H54 (cell line): ENCODE results near the gene SP100.

ENCODE experiments used
- DNase-seq: peaks from one replicate; pipeline ENCODE4 v3.0.0; 2011; ENCODE audit warnings: low spot score, mixed read lengths; ENCODE audit not compliant: insufficient read length
- FAIRE-seq: peaks from 3 replicates; lab custom pipeline; 2011; peaks lifted over from hg19 to GRCh38; lab: Jason Lieb, UNC
- POLR2A ChIP-seq: IDR thresholded peaks from 2 replicates; pipeline ENCODE4 v1.6.1; 2011; ENCODE audit warnings: low read depth, mild to moderate bottlenecking, low read length

SP100 gene

GRCh38 chr2:230575642-230576324 is 159.8 kb downstream of the SP100 start:
- DNase-seq (no peak), FAIRE-seq (no peak)
- TF ChIP-seq POLR2A: no peak

- no peak for TF ChIP-seq POLR2A
- FAIRE-seq: no peak
These were observed 161.1 kb downstream of the SP100 start for GRCh38 chr2:230577114-230577513.

GRCh38 chr2:230578106-230578505 is 162.1 kb downstream of the SP100 start:
- no peak for TF ChIP-seq POLR2A
- no peak for DNase-seq
- no peak for FAIRE-seq

More at GRCh38 chr2:230577114-230577513, 161.1 kb downstream of the SP100 start:
- DNase-seq: no peak

GRCh38 chr2:230582851-230583283 is 166.9 kb downstream of the SP100 start:
- peak; percentile 30 for DNase-seq
- no peak for FAIRE-seq
- TF ChIP-seq POLR2A: no peak

- FAIRE-seq (no peak), DNase-seq (no peak)
- no peak for TF ChIP-seq POLR2A
These were observed 167.6 kb downstream of the SP100 start for GRCh38 chr2:230583581-230583980.

- FAIRE-seq (no peak), DNase-seq (no peak)
- TF ChIP-seq POLR2A: no peak
These were observed 170.5 kb downstream of the SP100 start for GRCh38 chr2:230586328-230586982.

- DNase-seq (no peak), FAIRE-seq (no peak)
These were observed 173.0 kb downstream of the SP100 start for GRCh38 chr2:230589025-230589424.

GRCh38 chr2:230589497-230590015 is 173.6 kb downstream of the SP100 start:
- DNase-seq: no peak
- FAIRE-seq: no peak

More at GRCh38 chr2:230589025-230589424, 173.0 kb downstream of the SP100 start:
- TF ChIP-seq POLR2A: no peak

GRCh38 chr2:230590333-230590732 is 174.3 kb downstream of the SP100 start:
- no peak for FAIRE-seq
- no peak for TF ChIP-seq POLR2A
- no peak for DNase-seq

More at GRCh38 chr2:230589497-230590015, 173.6 kb downstream of the SP100 start:
- TF ChIP-seq POLR2A: no peak

GRCh38 chr2:230591850-230592249 is 175.8 kb downstream of the SP100 start:
- no peak for FAIRE-seq
- DNase-seq: no peak
- no peak for TF ChIP-seq POLR2A

GRCh38 chr2:230592775-230593174 is 176.8 kb downstream of the SP100 start:
- DNase-seq (no peak), FAIRE-seq (no peak)
- TF ChIP-seq POLR2A: no peak
